IMR-90 (cell line): Measurements from ENCODE around the gene DIPK1B. TPM values are rescaled to one million over a fixed set of nuclear protein-coding genes. Genes with fewer than 3 reads are reported as not detected.

Experiments
- ATAC-seq: fragments of 200-7000 bp; cut with Tn5 transposase; 2 replicates; pipeline ENCODE4 v1.9.1; 2020; ENCODE audit warnings: low read depth, mild to moderate bottlenecking, moderate library complexity
- BruUV-seq: library from RNA; stranded (reverse); fragments of 400-500 nt; replicated peaks from 2 replicates; lab custom pipeline; 2021; lab: Mats Ljungman, UMichigan
- CTCF ChIA-PET: fragments of 300-600 bp; formaldehyde crosslinking; extraction: SDS; loops from one replicate; lab custom pipeline; 2021; ENCODE audit warnings: antibody characterized with exemption; lab: Yijun Ruan, JAX
- POLR2A ChIA-PET: fragments of 300-600 bp; sonication (Branson Sonifier 250); formaldehyde crosslinking; loops from one replicate; lab custom pipeline; 2022; ENCODE audit warnings: antibody characterized with exemption; ENCODE audit not compliant: unreplicated experiment; lab: Charles Lee
- DNase-seq: peaks from one replicate; pipeline ENCODE4 v3.0.0; 2013
- H2AFZ ChIP-seq: replicated peaks from 2 replicates; pipeline ENCODE3; 2013; ENCODE audit warnings: low read length, mild to moderate bottlenecking; ENCODE audit not compliant: poor library complexity
- H2AK5ac ChIP-seq: 2 replicates; pipeline ENCODE4 v1.6.1; 2013; ENCODE audit warnings: low read depth, low read length, inconsistent platforms
- H2AK9ac ChIP-seq: replicated peaks from 2 replicates; pipeline ENCODE3; 2013; ENCODE audit warnings: mild to moderate bottlenecking, low read depth, low read length, moderate library complexity; ENCODE audit not compliant: poor library complexity
- H2BK120ac ChIP-seq: 2 replicates; pipeline ENCODE4 v1.6.1; 2013; ENCODE audit warnings: low read depth, low read length, inconsistent platforms
- H2BK15ac ChIP-seq: 3 replicates; pipeline ENCODE4 v1.6.1; 2013; ENCODE audit warnings: low read depth, low read length, inconsistent platforms
- H2BK20ac ChIP-seq: 2 replicates; pipeline ENCODE4 v1.6.1; 2013; ENCODE audit warnings: low read depth, mild to moderate bottlenecking, inconsistent platforms, low read length, moderate library complexity
- H2BK5ac ChIP-seq: 2 replicates; pipeline ENCODE4 v1.6.1; 2013; ENCODE audit warnings: mild to moderate bottlenecking, low read depth, low read length, inconsistent platforms; ENCODE audit not compliant: poor library complexity, severe bottlenecking
- H3K14ac ChIP-seq: replicated peaks from 2 replicates; pipeline ENCODE4 v1.6.1; 2013; ENCODE audit warnings: low read depth, low read length, inconsistent platforms
- H3K18ac ChIP-seq: 2 replicates; pipeline ENCODE4 v1.6.1; 2013; ENCODE audit warnings: low read depth, low read length, control low read depth
- H3K23ac ChIP-seq: 2 replicates; pipeline ENCODE4 v1.6.1; 2013; ENCODE audit warnings: low read depth, low read length, inconsistent platforms
- H3K27ac ChIP-seq: 2 replicates; pipeline ENCODE4 v1.5.1; 2013; ENCODE audit warnings: mild to moderate bottlenecking, control low read depth, low read length; ENCODE audit not compliant: insufficient read depth
- H3K27me3 ChIP-seq: 2 replicates; pipeline ENCODE4 v1.6.1; 2013; ENCODE audit warnings: low read length; ENCODE audit not compliant: control insufficient read depth, insufficient read depth
- H3K36me3 ChIP-seq: 2 replicates; pipeline ENCODE4 v1.6.1; 2013; ENCODE audit warnings: low read length, mixed read lengths; ENCODE audit not compliant: control insufficient read depth, insufficient read depth
- H3K4ac ChIP-seq: 2 replicates; pipeline ENCODE4 v1.6.1; 2013; ENCODE audit warnings: low read depth, low read length, inconsistent platforms
- H3K4me1 ChIP-seq: 2 replicates; pipeline ENCODE4 v1.6.1; 2013; ENCODE audit warnings: low read length, mixed read lengths; ENCODE audit not compliant: control insufficient read depth, insufficient read depth
- H3K4me2 ChIP-seq: 2 replicates; pipeline ENCODE4 v1.6.1; 2013; ENCODE audit warnings: low read depth, mild to moderate bottlenecking, control low read depth, low read length, moderate library complexity
- H3K4me3 ChIP-seq: 2 replicates; pipeline ENCODE4 v1.5.1; 2013; ENCODE audit warnings: low read depth, mild to moderate bottlenecking, control low read depth, low read length, moderate library complexity; ENCODE audit not compliant: insufficient read depth
- H3K56ac ChIP-seq: 2 replicates; pipeline ENCODE4 v1.6.1; 2013; ENCODE audit warnings: low read length, inconsistent platforms; ENCODE audit not compliant: insufficient read depth; ENCODE audit errors: extremely low read depth
- H3K79me1 ChIP-seq, 2 experiments: 2 replicates each; pipeline ENCODE4 v1.6.1; 2013; ENCODE audit warnings: low read length in 2 of 2, inconsistent platforms in 1 of 2, low read depth in 1 of 2
- H3K9ac ChIP-seq: 2 replicates; pipeline ENCODE4 v1.6.1; 2013; ENCODE audit warnings: low read depth, low read length, control low read depth
- H3K9me1 ChIP-seq: 2 replicates; pipeline ENCODE4 v1.6.1; 2013; ENCODE audit warnings: low read length, inconsistent platforms; ENCODE audit not compliant: insufficient read depth
- H3K9me3 ChIP-seq: 2 replicates; pipeline ENCODE4 v1.6.1; 2013; ENCODE audit warnings: low read length; ENCODE audit not compliant: control insufficient read depth, insufficient read depth
- H4K20me1 ChIP-seq: 2 replicates; pipeline ENCODE4 v1.6.1; 2013; ENCODE audit warnings: low read length, inconsistent platforms; ENCODE audit not compliant: insufficient read depth
- H4K5ac ChIP-seq: 2 replicates; pipeline ENCODE4 v1.6.1; 2013; ENCODE audit warnings: mild to moderate bottlenecking, low read depth, low read length, control low read depth
- H4K8ac ChIP-seq, 2 experiments: 2 replicates each; pipeline ENCODE4 v1.6.1; 2013; ENCODE audit warnings: low read depth in 2 of 2, low read length in 2 of 2, control low read depth in 1 of 2, inconsistent platforms in 1 of 2
- H4K91ac ChIP-seq: 2 replicates; pipeline ENCODE4 v1.6.1; 2013; ENCODE audit warnings: low read depth, low read length, inconsistent platforms; ENCODE audit not compliant: insufficient read depth
- CEBPB ChIP-seq: IDR thresholded peaks from 2 replicates; pipeline ENCODE4 v1.6.1; 2012; ENCODE audit warnings: low read depth, low read length, improper control_type of control experiment
- CHD1 ChIP-seq: IDR thresholded peaks from 2 replicates; pipeline ENCODE4 v1.6.1; 2012; ENCODE audit warnings: low read depth, low read length, improper control_type of control experiment
- CTCF ChIP-seq: conservative IDR thresholded peaks from 2 replicates; pipeline ENCODE4 v1.5.1; 2012; ENCODE audit warnings: mild to moderate bottlenecking, low read depth, low read length, improper control_type of control experiment
- FOS ChIP-seq: fragments of 150-350 bp; IDR thresholded peaks from 2 replicates; pipeline ENCODE4 v1.6.1; 2016; ENCODE audit warnings: low read depth, low read length
- MAFK ChIP-seq: IDR thresholded peaks from 2 replicates; pipeline ENCODE4 v1.6.1; 2012; ENCODE audit warnings: low read depth, low read length, improper control_type of control experiment
- MAZ ChIP-seq: IDR thresholded peaks from 2 replicates; pipeline ENCODE4 v1.6.1; 2012; ENCODE audit warnings: low read depth, mild to moderate bottlenecking, low read length, improper control_type of control experiment, moderate library complexity, borderline replicate concordance
- MXI1 ChIP-seq: IDR thresholded peaks from 2 replicates; pipeline ENCODE4 v1.6.1; 2012; ENCODE audit warnings: low read depth, mild to moderate bottlenecking, low read length, moderate library complexity, borderline replicate concordance
- NFE2L2 ChIP-seq: fragments of 150-350 bp; IDR thresholded peaks from 2 replicates; pipeline ENCODE4 v1.6.1; 2016; ENCODE audit warnings: low read depth, mild to moderate bottlenecking, low read length
- POLR2A ChIP-seq: IDR thresholded peaks from 2 replicates; pipeline ENCODE4 v1.6.1; 2012; ENCODE audit warnings: mild to moderate bottlenecking, low read depth, low read length
- RAD21 ChIP-seq: IDR thresholded peaks from 2 replicates; pipeline ENCODE4 v1.6.1; 2012; ENCODE audit warnings: low read length, improper control_type of control experiment
- RCOR1 ChIP-seq: IDR thresholded peaks from 2 replicates; pipeline ENCODE4 v1.6.1; 2012; ENCODE audit warnings: mild to moderate bottlenecking, low read length, improper control_type of control experiment; ENCODE audit not compliant: insufficient replicate concordance
- SMC3 ChIP-seq: fragments of 150-350 bp; IDR thresholded peaks from 2 replicates; pipeline ENCODE4 v1.6.1; 2016; ENCODE audit warnings: low read depth, mild to moderate bottlenecking, antibody characterized with exemption, low read length, moderate library complexity
- WGBS, 2 experiments: methylation state at CpG; one replicate each; pipeline versions ENCODE4 v1.1.5 to v1.1.7; 2013; ENCODE audit warnings: missing lambda C conversion rate in 2 of 2; ENCODE audit not compliant: insufficient read length in 1 of 2; ENCODE audit errors: extremely low coverage in 2 of 2; 5-methylcytosine and 5-hydroxymethylcytosine counted together
- dilution Hi-C: fragments of 300-500 bp; cut with HindIII; formaldehyde crosslinking; loops from one replicate; pipeline ENCODE4 v1.14.3; 2018; ENCODE audit warnings: low sequenced_read_pairs; ENCODE audit not compliant: unreplicated experiment
- in situ Hi-C: fragments of 300-500 bp; cut with MboI; formaldehyde crosslinking; loops from 3 replicates; pipeline ENCODE4 v1.14.3; 2019; ENCODE audit warnings: low sequenced_read_pairs, inconsistent platforms, mixed read lengths
- intact Hi-C: fragments of 100-400 bp; cut with micrococcal nuclease; formaldehyde crosslinking; loops from 2 replicates; pipeline ENCODE4 v1.10.0; 2022
- polyA plus RNA-seq, 3 experiments: library from polyadenylated mRNA; depleted of rRNA; stranded (reverse); fragments of >200 nt; gene quantifications; 2 replicates each; pipeline ENCODE4 v1.2.3, GENCODE V29; 2012; ENCODE audit warnings: low replicate concordance in 1 of 3
- total RNA-seq: library from RNA; depleted of rRNA; stranded (reverse); fragments of >200 nt; gene quantifications from 2 replicates; pipeline ENCODE4 v1.2.3, GENCODE V29; 2012

DIPK1B gene
- total and polyA plus RNA-seq, 2 of the 4 experiments (the other 2 are of a cell fraction), result 3.4 to 7.1 TPM

- no peak overlapping the region for H2AK9ac ChIP-seq
- no peak overlapping the region for H3K9ac ChIP-seq
- no peak overlapping the region for H2AFZ ChIP-seq
- H3K14ac ChIP-seq, result no peak overlapping the region
- TF ChIP-seq MAFK (no peak), CHD1 (no peak), CTCF (no peak), RCOR1 (no peak), MXI1 (no peak), CEBPB (no peak), FOS (no peak), SMC3 (no peak), RAD21 (no peak), MAZ (no peak), POLR2A (no peak), NFE2L2 (no peak)
- in situ Hi-C loops (no loop called here), intact Hi-C loops (no loop called here), dilution Hi-C loops (no loop called here)
- DNase-seq (no peak), ATAC-seq (no peak)
- H3K36me3 ChIP-seq, result no peaks in the 10 kb centered on the region
- H3K56ac ChIP-seq, result no peak overlapping the region
- no peaks in the 10 kb centered on the region for H3K9me1 ChIP-seq
- 64% methylated on average over 7 of the region's 16 CpGs; no CpG with 5 or more reads in 1 of the 2 experiments for WGBS, 2 experiments
- H3K4me1 ChIP-seq, result peaks cover 4% of the 10 kb centered on the region; the same call in 1 of the 2 replicates
- no peak overlapping the region for H2BK15ac ChIP-seq
- no peak overlapping the region for H3K18ac ChIP-seq
- H4K5ac ChIP-seq, result no peak overlapping the region
- H3K79me1 ChIP-seq, result peaks cover 10 to 35% of the 10 kb centered on the region in 2 experiments; a peak in 3 of 4 replicates
- H3K27ac ChIP-seq, result no peak overlapping the region
- H3K4me2 ChIP-seq, result no peak overlapping the region
- no peak overlapping the region for H3K4me3 ChIP-seq
- no peak overlapping the region for H2AK5ac ChIP-seq
- H3K27me3 ChIP-seq, result peaks cover 3% of the 10 kb centered on the region; the same call in 1 of the 2 replicates
- BruUV-seq, result no TSS peak
- H2BK20ac ChIP-seq, result no peak overlapping the region
- H2BK5ac ChIP-seq, result no peak overlapping the region
- ChIA-PET CTCF (no interaction called here), POLR2A (no interaction called here)
- no peak overlapping the region for H4K8ac ChIP-seq
- no peaks in the 10 kb centered on the region for H3K9me3 ChIP-seq
- peaks cover 3% of the 10 kb centered on the region for H4K20me1 ChIP-seq
- no peak overlapping the region for H4K91ac ChIP-seq
- H3K23ac ChIP-seq, result no peak overlapping the region
- no peak overlapping the region for H2BK120ac ChIP-seq
- no peak overlapping the region for H3K4ac ChIP-seq
Measured at GRCh38 chr9:136732444-136733178, 20.2 kb downstream of the DIPK1B start.
